Myocyte (in vitro differentiated cells): ENCODE data around the gene LCE3B. TPM values are rescaled to one million over a fixed set of nuclear protein-coding genes. Genes with fewer than 3 reads are reported as not detected.

Source experiments
- DNase-seq: peaks from one replicate; pipeline ENCODE4 v3.0.0-alpha.2; 2012; ENCODE audit warnings: low read depth
- total RNA-seq: library from RNA; depleted of rRNA; stranded (reverse); fragments of >200 nt; gene quantifications from 2 replicates; pipeline ENCODE4 v1.2.3, GENCODE V29; 2014

The LCE3B gene
- total RNA-seq, 1 donor from 2014 or later = not detected

- DNase-seq = no peak
Measured at GRCh38 chr1:152657677-152658076, 44.1 kb downstream of the LCE3B start.

GRCh38 chr1:152658649-152659048 lies 45.0 kb downstream of the LCE3B start:
- no peak for DNase-seq

- DNase-seq = no peak
Measured at GRCh38 chr1:152663098-152663497, 49.5 kb downstream of the LCE3B start, which contains the start of gene LCE2D. Gene LCE2D, plus strand, starts transcription at chr1:152663380. Its CDS starts 726 bp downstream, at chr1:152664106.

Other genes starting within 250 kb of the LCE3B start
- gene CRNN, start 199.5 kb upstream of the LCE3B start, total RNA-seq = not detected in 2 replicates
- not detected in 2 replicates for gene LCE5A, start 103.0 kb upstream of the LCE3B start, total RNA-seq
- gene CRCT1, start 99.3 kb upstream of the LCE3B start, total RNA-seq = not detected in 2 replicates
- gene LCE3E, start 47.0 kb upstream of the LCE3B start, total RNA-seq = not detected in 2 replicates
- not detected in 2 replicates for gene LCE3D, start 33.3 kb upstream of the LCE3B start, total RNA-seq
- not detected in 2 replicates for gene LCE3C, start 13.6 kb upstream of the LCE3B start, total RNA-seq
- not detected in 2 replicates for gene LCE3A, start 9.3 kb downstream of the LCE3B start, total RNA-seq
- not detected in 2 replicates for gene LCE2D, start 49.6 kb downstream of the LCE3B start, total RNA-seq
- not detected in 2 replicates for gene LCE2C, start 61.5 kb downstream of the LCE3B start, total RNA-seq
- gene LCE2B, start 72.3 kb downstream of the LCE3B start, total RNA-seq = not detected in 2 replicates
- gene LCE2A, start 84.5 kb downstream of the LCE3B start, total RNA-seq = not detected in 2 replicates
- not detected in 2 replicates for gene LCE4A, start 94.3 kb downstream of the LCE3B start, total RNA-seq
- not detected in 2 replicates for gene KPRP, start 144.2 kb downstream of the LCE3B start, total RNA-seq
- not detected in 2 replicates for gene LCE1F, start 161.3 kb downstream of the LCE3B start, total RNA-seq
- not detected in 2 replicates for gene LCE1E, start 172.4 kb downstream of the LCE3B start, total RNA-seq
- not detected in 2 replicates for gene LCE1D, start 182.9 kb downstream of the LCE3B start, total RNA-seq
- gene LCE1C, start 192.8 kb downstream of the LCE3B start, total RNA-seq = not detected in 2 replicates
- not detected in 2 replicates for gene LCE1B, start 198.2 kb downstream of the LCE3B start, total RNA-seq
- not detected in 2 replicates for gene LCE1A, start 213.7 kb downstream of the LCE3B start, total RNA-seq
- not detected in 2 replicates for gene LCE6A, start 229.0 kb downstream of the LCE3B start, total RNA-seq
- not detected in 2 replicates for gene LCE7A, start 246.2 kb downstream of the LCE3B start, total RNA-seq